ENCODE results near the gene HOXC10.

HOXC10 gene

DNA sequence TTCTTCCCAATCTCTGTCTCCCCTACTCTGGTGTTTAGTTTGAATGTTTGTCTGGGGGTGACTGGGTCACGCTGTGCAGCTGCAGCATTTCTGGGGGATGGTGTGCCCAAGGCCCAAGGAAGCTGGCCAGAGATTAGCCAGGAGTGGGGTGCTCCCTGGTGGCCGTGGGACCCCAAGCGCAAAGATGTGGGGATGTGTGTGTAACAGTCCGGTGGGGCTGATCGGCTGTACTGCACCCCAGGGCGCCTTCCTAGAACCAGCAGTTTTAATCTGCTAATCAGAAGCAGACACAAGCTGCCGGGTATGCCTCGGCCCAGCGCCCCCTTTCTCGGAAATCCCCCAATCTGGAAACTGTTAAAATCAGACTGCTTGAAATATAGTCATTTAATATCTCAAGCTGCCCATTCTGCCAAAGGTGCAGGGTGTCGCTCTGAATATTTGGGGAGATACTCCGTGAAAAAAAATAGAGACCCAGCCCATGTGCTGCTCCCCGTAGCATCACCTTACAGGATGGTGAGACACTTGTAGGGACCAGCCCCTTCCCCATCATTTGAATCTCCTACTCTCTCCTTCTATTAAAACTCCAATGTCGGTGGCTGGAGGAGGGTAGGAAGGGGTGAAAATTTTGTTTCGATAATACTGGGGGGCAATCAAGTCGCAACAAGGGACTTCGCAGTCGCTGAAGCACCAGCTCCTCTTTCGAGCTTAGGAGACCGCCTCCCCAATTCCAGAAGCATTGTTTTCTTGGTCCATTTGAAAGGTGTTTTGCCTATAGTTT lies 19.3 kb downstream of the HOXC10 start:
- DNase-seq (ENCODE audit: low read depth), result no peak

DNA sequence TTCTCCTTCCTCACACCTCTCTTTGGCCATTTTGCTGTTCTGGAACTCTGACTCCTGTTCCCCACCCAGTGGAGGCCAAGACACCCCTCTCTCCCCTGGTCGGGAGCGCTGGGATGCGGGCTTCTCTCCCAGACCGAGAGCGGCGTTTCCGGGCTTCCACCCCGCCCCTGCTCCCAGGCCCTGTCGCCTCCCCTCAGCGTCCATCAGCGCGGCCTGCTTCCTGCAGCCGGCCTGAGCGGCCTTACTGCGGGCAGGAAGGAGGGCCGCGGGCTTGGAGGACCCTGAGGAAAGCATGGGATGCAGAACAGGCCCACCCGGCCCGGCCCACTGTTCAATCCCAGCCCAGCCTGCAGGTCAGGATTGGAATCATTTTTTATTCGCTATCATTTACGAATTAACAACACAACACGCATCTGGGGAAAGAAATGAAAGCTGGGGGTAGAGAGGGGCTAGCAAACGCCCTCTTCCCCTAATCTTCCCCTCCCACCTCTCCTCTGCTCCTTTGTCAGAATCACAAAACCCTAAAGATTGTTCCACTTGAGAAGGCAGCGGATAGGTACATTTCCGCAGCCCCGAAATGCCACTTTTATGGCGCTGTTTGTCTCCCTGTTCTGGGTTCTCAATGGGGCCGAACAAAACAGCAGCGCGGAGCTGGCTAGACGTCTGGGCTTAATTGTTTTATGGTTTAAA lies 20.0 kb downstream of the HOXC10 start:
- no peak for DNase-seq (ENCODE audit: low read depth)

DNA sequence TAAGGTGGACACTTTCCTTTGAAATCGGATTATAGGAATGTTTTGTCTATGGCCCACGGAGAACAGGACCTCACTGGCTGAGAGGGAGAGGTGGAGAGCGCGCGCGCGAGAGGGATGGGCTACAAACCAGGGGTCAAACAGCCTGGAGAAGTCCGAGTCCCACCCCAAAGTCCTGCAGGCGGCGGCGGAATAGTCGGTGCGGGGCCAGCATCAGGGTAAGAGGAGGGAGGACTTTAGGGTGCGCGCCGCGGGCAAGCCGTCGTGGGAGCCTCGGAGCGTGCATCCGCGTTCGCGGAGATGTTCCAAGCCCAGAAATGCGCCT lies 20.5 kb downstream of the HOXC10 start:
- DNase-seq (ENCODE audit: low read depth), result no peak

DNA sequence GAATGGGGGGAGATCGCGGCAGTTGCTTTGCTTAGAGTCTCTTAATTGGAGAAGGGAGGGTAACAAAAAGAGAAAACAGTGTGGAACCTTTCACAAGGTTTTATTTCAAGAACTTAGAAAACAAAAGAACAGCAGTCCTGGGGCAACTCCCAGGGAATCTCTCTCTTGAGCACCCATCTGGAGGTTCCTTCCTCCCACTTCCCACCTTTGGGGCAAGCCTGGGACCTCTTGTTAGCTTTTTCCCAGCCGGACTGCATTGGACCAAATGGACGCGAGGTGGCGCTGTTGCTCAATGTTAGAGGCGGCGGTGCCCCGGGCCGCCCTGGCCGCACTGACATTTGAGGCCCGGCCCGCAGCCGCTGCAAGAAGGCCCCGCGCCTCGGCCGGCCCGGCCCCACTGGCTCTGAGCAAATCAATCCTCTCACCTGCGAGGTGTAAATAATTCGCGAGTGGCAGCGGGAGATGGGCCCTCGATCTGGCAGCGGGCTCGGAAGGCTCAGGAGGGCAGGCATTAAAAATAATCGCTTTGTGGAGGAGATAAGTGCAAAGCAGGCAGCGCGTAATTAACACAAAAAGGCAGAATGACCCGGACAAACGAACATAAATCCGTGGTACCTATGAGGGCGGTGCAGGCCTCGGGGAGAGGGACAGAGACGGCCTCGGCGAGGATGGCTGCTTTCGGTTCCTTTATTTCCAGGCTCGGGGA lies 21.1 kb downstream of the HOXC10 start:
- DNase-seq (ENCODE audit: low read depth), result peak; percentile 74

DNA sequence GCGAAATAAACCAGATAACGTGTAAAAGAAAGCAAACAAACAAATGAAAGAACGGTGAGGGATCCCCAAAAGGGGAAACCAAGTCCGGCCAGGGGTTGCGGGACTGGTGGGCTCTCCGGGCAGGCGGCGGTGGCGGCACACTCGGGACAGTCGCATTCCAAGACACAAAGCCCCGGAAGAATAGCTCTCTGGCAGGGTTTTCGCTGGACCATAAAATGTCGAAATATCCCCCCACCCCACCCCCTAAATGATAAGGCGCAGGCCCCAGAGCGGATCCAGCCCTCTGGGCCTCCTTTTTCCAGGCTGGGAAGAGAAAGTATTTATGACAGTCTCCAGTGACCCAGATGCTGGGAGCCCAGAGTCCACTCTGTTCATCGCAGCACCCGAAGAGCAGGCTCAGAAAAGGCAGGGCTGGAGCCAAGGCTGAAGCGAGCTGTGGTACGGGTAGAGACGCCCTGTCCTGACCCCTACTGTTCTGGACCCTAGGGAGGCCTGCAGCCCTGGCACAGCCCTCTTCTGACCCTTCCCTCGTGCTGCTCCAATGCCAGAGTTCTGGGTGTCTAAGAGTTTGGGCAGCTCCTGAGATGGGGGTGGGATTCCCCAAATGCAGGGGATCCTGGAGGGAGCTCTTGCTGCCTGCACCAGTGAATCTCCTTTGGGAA lies 21.7 kb downstream of the HOXC10 start:
- DNase-seq (ENCODE audit: low read depth), result no peak

DNA sequence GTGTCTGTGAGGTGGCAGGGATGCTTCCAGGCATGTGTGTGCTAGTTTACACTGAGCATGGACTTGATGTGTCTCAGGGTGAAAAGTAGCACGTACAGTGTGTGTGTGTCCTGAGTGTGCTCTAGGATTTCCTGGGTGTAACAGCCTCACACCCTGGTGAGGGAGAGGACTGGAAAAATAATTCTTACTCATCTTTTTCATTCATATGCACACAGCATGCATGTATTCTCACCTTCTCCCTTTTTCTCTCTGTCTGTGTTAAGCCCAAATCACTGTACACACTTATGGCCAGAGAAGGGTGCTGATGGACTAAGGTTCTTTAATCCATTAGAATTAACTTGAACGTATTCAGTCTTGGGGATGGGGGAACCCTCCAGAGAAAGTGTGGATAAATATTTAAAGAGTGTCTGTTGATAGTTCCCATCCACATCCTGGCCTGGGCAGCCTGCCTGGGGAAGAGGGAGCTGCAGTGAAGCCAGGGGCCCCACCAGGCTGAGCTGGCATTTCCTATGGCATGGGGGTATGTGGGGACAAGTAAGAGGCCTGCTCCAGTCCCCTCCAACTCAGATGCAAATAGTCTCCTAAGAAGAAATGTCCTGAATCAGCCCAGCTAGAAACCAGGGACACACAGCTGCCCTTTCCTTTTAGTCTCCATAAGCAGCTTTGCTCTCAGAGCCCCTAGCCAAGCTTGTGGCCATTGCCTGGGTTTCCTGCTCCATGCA lies 22.8 kb downstream of the HOXC10 start:
- DNase-seq (ENCODE audit: low read depth), result no peak

DNA sequence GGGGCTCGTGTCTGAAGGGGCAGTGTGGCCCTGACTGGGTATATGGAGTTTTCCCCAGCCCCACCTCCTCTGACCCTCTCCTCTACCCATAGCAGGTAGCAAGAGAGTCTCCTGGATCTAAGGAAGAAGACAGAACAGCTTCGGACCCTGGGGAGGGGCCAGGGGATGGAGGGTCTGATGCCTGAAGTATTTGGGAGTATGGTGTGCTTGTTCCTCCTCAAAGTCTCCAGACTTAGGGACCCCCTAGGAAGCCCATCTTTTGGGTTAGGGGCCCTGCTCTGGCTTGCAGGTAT lies 23.3 kb downstream of the HOXC10 start:
- DNase-seq (ENCODE audit: low read depth), result no peak

DNA sequence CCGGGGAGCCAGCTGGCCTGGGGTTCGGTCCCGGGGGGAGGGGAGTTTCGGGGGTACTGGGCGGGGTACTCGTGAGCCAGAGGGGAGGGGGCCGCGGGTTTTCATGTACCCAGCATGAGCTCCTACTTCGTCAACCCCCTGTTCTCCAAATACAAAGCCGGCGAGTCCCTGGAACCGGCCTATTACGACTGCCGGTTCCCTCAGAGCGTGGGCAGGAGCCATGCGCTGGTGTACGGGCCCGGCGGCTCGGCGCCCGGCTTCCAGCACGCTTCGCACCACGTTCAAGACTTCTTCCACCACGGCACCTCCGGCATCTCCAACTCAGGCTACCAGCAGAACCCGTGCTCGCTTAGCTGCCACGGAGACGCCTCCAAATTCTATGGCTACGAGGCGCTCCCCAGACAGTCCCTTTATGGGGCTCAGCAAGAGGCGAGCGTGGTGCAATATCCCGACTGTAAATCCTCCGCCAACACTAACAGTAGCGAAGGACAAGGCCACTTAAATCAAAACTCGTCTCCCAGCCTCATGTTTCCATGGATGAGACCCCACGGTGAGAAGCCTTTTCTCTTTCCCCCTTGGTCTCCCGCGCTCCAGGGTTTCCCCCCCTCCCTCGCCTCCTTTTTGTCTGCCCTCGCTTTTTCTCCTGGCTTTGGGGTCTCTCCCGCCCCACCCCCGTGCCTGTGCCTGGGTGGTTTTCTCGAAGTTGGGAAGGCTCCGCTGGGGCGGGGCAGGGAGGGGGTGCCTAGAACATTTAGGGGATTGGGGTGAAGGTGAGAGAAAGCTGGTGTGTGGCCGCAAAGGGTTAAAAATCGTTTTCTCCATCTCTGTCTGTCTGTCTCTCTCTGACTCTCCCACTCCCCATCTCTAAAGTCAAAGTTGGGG lies 24.5 kb downstream of the HOXC10 start:
- DNase-seq (ENCODE audit: low read depth), result no peak

DNA sequence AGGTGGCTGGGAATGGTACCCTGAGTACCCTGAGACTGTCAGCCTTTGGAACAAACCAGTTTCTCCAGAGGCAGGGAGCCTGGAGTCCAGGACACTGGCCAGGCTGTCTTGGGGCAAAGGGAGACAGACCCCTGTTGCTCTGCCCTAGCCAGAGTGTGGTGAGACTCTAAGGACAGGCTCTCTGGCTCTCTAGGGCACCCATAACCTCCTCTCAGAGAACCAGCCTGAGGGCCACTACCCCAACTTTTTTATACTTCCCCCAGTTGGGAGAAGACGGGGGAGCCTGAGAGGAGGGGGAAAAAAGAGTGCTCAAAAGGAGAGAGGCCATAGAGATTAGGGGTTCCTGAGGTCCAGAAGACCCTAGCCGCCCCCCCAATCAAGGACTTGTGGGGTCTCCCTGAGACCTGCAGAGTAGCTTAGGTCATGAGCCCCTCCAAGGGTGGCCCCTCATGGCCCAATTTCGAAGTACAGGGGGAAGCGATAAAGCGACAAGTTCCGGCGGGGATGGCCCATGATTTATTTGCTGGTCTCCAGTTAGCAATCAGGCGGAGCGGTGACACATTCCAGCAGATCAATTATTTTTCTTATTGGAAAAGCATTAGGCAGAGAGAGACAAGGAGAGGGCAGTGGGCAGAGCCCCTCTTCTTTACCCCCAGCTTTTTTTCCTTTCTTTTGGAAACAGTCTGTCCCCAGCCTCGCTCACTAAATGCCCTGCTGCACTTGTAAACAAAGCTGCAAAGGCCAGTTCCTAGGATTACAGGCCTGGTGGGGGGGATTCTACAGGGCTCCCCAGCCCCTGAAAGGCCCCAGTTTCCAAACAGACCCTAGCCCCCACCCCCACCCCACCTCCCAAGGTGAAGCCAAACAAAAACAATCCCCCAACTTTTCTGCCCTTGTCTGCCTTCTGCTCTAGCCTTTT lies 25.4 kb downstream of the HOXC10 start:
- DNase-seq (ENCODE audit: low read depth), result no peak

DNA sequence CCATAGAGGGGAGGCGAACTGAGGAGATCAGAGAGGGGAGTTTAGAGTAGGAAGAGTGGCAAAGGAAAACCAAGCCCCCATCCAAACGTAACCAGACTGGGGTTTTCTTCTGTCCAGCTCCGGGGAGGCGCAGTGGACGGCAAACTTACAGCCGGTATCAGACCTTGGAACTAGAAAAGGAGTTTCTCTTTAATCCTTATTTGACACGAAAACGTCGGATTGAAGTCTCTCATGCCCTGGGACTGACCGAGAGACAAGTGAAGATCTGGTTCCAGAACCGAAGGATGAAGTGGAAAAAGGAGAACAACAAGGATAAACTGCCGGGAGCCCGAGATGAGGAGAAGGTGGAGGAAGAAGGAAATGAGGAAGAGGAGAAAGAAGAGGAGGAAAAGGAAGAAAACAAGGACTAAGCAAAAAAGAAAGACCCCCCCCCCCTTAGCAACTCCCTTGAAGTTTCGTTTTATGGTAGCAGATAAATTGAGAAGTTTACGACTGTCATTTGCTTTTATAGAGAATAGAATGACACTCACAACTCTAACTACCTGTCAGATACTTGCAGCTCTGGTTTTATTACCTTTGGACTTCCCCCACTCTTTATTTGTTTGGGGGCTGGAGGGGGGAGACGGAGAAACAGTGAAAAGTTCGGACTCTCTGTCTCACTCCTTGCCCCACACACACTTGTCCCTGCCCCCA lies 26.2 kb downstream of the HOXC10 start:
- no peak for DNase-seq (ENCODE audit: low read depth)

DNA sequence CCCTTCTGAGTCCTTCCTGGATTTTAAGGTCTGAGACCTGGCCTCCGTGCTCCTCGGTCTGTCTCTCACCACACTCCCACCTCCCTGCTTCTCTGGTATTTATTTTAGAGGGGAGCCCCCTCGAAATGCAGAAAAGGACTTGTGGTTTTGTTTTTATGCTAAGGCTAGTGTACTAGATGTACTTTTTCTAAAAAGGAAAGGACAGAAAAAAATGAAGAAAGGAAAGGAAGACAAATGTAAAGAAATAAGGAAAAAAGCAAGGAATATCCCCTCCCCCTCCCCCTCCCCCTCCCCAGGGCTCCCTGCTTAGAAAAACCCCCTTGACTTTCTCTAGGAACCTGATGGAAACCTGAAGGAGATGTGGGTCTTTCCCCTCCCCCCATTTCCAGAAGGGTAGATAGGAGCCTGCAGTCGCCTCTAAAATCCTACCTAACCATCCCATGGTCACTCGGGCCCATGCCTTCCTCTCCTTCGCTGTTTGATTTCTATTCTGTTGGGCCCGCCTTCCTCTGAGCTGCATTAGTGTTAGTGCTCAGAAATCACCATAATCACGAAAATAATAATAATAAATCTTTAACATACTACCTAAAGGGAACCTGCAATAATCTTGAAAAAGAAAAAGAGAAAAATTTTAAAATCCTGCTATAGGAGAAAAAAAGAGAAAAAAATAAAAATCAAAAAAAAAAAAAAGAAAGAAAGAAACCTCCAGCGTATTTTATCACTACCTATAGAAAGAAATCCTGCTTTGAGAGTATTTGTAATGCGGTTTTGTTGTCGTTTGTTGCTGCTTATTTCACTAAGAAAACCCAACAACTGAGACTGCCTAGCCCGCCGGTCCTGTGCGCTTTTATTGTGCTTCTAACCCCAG lies 27.0 kb downstream of the HOXC10 start:
- no peak for DNase-seq (ENCODE audit: low read depth)

DNA sequence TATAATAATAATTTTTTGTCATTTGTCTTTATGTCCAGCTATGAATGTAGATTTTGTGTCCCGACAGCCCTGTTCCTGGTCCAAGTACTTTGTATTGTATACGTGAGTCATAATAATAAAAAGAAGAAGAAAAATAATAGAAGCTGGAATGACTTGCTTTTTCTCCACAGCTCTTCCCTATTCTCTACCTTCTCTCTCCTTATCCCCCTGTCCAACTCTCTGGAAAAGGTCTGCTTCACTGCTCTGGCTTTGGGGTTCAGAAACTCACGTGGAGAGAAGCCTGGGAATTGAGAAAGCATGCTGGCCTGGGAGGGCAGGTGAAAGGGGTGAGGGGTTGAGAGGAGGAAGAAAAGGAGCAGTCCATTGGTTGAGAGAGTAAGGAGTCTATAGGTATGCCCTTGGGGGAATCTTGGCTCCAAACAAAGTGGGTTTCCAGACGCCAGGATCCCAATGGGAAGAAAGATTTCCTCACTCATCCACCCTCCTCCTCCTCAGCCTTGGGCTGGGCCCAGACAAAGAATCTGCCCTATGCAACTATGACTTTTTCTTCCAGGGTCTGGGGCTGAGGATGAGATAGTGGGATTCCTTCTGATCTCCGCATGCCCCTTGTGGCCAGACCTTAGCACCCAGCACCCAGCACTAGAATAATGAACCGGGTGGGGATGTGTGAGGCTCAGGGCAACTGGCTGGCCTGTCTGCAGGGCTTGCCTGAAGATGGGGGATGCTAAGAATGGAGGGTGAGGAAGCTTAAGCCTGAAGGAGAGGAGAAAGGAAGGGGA lies 27.9 kb downstream of the HOXC10 start:
- no peak for DNase-seq (ENCODE audit: low read depth)

DNA sequence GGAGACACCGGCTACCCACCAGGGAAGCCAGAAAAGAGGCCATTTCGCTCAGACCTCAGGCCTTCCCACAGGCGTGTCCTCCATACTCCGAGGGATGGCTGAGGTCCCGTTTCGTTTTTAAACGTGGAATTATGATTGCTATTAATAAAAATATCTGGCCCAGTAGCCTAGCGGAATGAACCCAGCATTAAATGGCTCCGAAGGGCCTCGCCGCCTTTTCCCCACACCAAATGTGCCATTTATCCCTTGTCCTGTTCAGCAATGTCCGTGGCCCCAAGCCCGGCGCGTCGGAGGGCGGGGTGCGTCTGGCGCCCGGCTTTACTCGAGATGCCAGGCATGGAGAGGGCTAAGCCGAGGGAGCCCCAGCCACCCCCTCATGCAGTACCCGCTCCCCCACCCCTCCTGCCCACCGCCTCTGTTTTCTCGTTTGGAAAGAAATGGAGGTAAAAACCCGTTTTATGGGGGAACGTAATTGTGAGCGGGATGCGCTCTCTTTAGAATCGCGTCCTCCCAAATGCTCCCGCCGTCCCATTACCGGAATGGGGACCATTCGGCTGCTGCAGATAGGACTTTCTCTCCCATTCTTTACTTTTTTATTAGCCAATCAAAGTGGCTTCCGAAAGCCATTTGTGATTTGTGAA lies 29.6 kb downstream of the HOXC10 start:
- no peak for DNase-seq (ENCODE audit: low read depth)

DNA sequence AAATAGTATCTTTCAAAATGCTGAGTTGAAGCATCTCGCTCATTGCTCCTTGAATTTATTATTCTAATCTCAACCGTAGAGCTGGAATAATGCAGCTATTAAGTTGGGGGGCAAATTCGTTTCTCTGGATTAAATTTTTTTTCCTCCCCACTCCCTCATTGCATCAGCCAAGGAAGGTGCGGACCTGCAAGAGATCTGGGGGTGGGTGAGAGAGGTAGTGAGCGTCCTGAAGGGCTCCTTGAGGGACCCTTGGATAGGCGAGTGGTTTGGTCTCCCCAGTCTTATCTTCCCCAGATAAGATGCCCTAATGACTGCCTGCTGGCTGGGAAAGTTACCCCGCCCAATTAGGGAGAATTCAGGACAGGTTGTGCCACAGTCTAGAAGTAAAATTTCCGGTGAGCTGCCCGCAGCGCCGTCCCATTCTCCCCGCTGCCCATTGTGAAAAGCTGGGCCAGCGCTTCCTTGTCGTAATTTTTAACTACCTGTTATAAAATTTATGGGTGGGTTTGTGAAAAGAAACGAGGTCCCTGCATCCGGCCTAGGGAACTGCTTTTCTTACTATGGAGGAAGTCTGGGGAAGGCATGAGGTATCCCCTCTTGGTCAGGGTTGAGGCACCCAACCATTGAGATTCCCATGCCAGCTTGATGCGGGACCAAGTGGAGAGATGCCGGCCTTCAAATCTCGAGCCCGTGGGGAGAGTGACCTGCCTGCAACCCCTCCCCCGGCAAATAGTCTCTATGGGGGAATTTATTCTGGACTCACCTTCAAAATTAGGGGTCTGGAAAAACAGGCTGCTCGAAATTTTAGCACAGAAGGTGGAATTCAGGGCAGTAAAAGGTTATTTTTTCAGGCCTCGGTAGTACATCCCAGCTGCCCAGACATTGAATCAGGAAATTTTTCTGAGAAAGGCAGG lies 30.3 kb downstream of the HOXC10 start:
- DNase-seq (ENCODE audit: low read depth), result no peak

DNA sequence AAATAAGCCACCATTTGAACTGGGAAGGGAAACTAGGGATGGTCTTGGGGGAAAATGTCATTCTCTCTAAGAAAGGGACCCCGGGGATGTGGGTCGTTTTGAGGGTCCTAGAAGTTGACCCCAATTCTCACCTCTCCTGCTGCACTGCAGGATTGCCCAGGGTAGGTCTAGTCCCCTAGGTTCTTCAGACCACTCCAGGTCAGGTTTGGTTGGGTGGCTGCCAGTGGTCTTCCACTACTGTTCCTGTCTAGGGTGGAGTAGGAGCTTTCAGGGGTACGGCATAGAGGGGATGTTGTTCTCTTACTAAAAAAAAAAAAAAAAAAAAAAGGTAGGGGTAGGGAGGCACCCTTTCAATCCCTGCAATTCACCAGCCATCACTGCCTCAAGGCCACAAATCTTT lies 31.1 kb downstream of the HOXC10 start:
- DNase-seq (ENCODE audit: low read depth), result no peak

DNA sequence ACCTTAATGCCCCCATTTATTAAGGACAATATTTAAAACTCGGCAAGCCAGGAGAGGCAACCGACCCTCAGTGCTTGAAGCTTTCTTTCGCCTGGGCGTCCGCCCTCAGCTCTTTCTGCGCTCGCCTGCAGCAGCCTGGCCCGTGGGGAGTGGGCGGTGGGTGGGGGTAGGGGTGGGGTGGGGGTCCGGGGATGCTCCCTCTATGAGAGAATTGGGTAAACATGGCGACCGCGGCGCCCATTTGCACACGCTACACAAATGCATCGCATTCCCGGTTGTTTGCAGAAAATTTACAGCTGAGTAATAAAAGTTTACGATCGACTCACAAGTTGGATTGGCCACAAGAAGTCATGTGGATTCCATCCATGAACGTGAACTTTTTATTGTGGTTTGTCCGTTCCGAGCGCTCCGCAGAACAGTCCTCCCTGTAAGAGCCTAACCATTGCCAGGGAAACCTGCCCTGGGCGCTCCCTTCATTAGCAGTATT lies 31.6 kb downstream of the HOXC10 start:
- DNase-seq (ENCODE audit: low read depth), result no peak

Data from activated gamma-delta T cell treated with anti-CD3 and anti-CD28 coated beads, Interleukin-2, amount 50 U/mL, for 16 hours (primary cell).